WTC11 (cell line): ENCODE data around the gene KIF6.

ENCODE experiments used
- ATF2 ChIP-seq: sonication (generic); formaldehyde crosslinking; IDR thresholded peaks from 2 replicates; pipeline ENCODE4 v1.8.1; 2022; ENCODE audit warnings: low read depth, missing genetic modification reagents, borderline replicate concordance
- CBFB ChIP-seq: sonication (generic); formaldehyde crosslinking; IDR thresholded peaks from 2 replicates; pipeline ENCODE4 v1.8.1; 2022; ENCODE audit warnings: mild to moderate bottlenecking, low read depth, missing genetic modification reagents
- CTCF ChIP-seq: fragments of 200-600 bp; IDR thresholded peaks from 2 replicates; pipeline ENCODE4 v1.8.0; 2022; ENCODE audit warnings: antibody characterized with exemption
- NR2C2 ChIP-seq: sonication (generic); formaldehyde crosslinking; IDR thresholded peaks from 2 replicates; pipeline ENCODE4 v1.8.0; 2022; ENCODE audit warnings: mild to moderate bottlenecking, missing genetic modification reagents
- ZBTB43 ChIP-seq: sonication (generic); formaldehyde crosslinking; IDR thresholded peaks from 2 replicates; pipeline ENCODE4 v1.8.1; 2023; ENCODE audit warnings: mild to moderate bottlenecking, missing genetic modification reagents

GRCh38 chr6:39464067-39464466 lies 261.1 kb downstream of the KIF6 start:
- TF ChIP-seq CBFB (CRISPR knock-in tag) (no peak), CTCF (no peak), ZBTB43 (CRISPR knock-in tag) (no peak), ATF2 (CRISPR knock-in tag) (no peak), NR2C2 (CRISPR knock-in tag) (no peak)
